ENCODE data around the gene SLC5A11.

The SLC5A11 gene

GRCh38 chr16:24906901-24907300 lies 61.1 kb downstream of the SLC5A11 start:
- no peak for TF ChIP-seq CTCF (conservative IDR thresholded peaks at IDR 0.05; ENCODE audit: low read depth, low read length)
- no peak for DNase-seq (ENCODE audit: low read depth)
- H3K4me3 ChIP-seq (ENCODE audit: low read depth, low read length) = no peak overlapping the region

- TF ChIP-seq CTCF (conservative IDR thresholded peaks at IDR 0.05; ENCODE audit: low read depth, low read length) = no peak
- H3K4me3 ChIP-seq (ENCODE audit: low read depth, low read length) = no peak overlapping the region
- no peak for DNase-seq (ENCODE audit: low read depth)
These were observed 63.0 kb downstream of the SLC5A11 start for GRCh38 chr16:24908716-24909115.

GRCh38 chr16:24909856-24910255 lies 64.1 kb downstream of the SLC5A11 start:
- DNase-seq (ENCODE audit: low read depth) = no peak
- TF ChIP-seq CTCF (conservative IDR thresholded peaks at IDR 0.05; ENCODE audit: low read depth, low read length) = no peak

GRCh38 chr16:24915019-24915418 lies 69.3 kb downstream of the SLC5A11 start:
- no peak for DNase-seq (ENCODE audit: low read depth)
- TF ChIP-seq CTCF (conservative IDR thresholded peaks at IDR 0.05; ENCODE audit: low read depth, low read length) = no peak

More at GRCh38 chr16:24909856-24910255, 64.1 kb downstream of the SLC5A11 start:
- no peak overlapping the region for H3K4me3 ChIP-seq (ENCODE audit: low read depth, low read length)

GRCh38 chr16:24915576-24915975 lies 69.8 kb downstream of the SLC5A11 start:
- no peak for TF ChIP-seq CTCF (conservative IDR thresholded peaks at IDR 0.05; ENCODE audit: low read depth, low read length)
- H3K4me3 ChIP-seq (ENCODE audit: low read depth, low read length) = no peak overlapping the region
- DNase-seq (ENCODE audit: low read depth) = no peak

More at GRCh38 chr16:24915019-24915418, 69.3 kb downstream of the SLC5A11 start:
- no peak overlapping the region for H3K4me3 ChIP-seq (ENCODE audit: low read depth, low read length)

GRCh38 chr16:24917236-24917635 lies 71.5 kb downstream of the SLC5A11 start:
- no peak for DNase-seq (ENCODE audit: low read depth)
- H3K4me3 ChIP-seq (ENCODE audit: low read depth, low read length) = no peak overlapping the region
- no peak for TF ChIP-seq CTCF (conservative IDR thresholded peaks at IDR 0.05; ENCODE audit: low read depth, low read length)

- no peak for TF ChIP-seq CTCF (conservative IDR thresholded peaks at IDR 0.05; ENCODE audit: low read depth, low read length)
- H3K4me3 ChIP-seq (ENCODE audit: low read depth, low read length) = no peak overlapping the region
- no peak for DNase-seq (ENCODE audit: low read depth)
These were observed 72.1 kb downstream of the SLC5A11 start for GRCh38 chr16:24917891-24918290.

Data from choroid plexus epithelial cell (primary cell).